GM18951 (cell line): ENCODE data around the gene ACVR1C.
"Not testable (repeated sequence)": the region's sequence is repeated elsewhere in the genome, so short reads cannot be mapped to it uniquely, and the experiment has no call there.

Source experiments
- POLR2A ChIP-seq: IDR thresholded peaks from 4 replicates; pipeline ENCODE4 v1.6.1; 2011; ENCODE audit warnings: mild to moderate bottlenecking; ENCODE audit not compliant: insufficient read length, insufficient read depth; ENCODE audit errors: extremely low read depth
- in situ Hi-C: fragments of 300-500 bp; cut with MboI; formaldehyde crosslinking; loops from one replicate; pipeline ENCODE4 v1.12.0; 2022; ENCODE audit warnings: low sequenced_read_pairs, mixed read lengths, inconsistent platforms; ENCODE audit not compliant: unreplicated experiment

The ACVR1C gene

DNA sequence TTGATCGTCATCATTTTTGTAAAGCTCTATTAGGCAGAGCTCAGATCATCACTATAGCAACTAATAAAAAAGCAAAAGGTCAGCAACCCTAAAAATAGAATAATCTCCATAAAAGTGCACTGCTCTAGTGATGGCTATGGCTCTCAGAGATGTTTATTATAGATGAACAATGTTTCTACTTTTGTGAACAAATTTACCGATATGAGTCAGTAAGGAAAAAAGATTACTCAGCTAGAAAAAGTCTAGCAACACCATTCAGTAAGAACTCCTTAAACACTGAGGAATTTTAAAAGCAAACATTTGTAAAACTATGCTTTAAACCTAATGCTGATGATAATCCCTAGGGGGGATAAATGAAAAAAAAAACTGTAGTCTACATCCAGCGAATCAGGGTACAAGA lies 69.6 kb downstream of the ACVR1C start:
- no peak for TF ChIP-seq POLR2A
- in situ Hi-C loops = no loop called here

- in situ Hi-C loops = no loop called here
- TF ChIP-seq POLR2A = no peak
Observed at GRCh38 chr2:157557770-157558169, 70.9 kb downstream of the ACVR1C start.

- in situ Hi-C loops = no loop called here
- TF ChIP-seq POLR2A = no peak
Observed at GRCh38 chr2:157540102-157540501, 88.6 kb downstream of the ACVR1C start.

DNA sequence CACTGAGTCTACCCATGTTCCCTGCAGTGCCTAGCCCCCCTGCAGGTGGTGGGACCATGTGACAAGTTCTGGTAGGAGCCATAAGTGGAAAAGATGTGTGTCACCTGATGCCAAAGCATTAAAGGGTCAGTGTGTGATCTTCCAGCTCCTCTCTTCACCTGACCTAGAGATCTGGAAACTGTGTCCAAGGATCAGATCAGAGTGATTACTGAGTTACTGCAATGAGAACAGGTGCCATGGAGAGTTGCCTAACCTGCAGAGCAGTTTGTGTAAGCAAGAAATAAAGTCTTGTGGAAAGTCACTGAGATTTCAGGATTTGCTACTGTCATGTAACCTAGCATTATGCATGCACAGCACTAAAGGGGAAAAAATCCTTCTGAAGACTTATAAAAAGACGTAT lies 90.6 kb downstream of the ACVR1C start:
- TF ChIP-seq POLR2A = no peak
- in situ Hi-C loops = no loop called here

GRCh38 chr2:157536815-157537214 lies 91.8 kb downstream of the ACVR1C start:
- in situ Hi-C loops = no loop called here
- TF ChIP-seq POLR2A = no peak

GRCh38 chr2:157528963-157529751 lies 99.5 kb downstream of the ACVR1C start:
- in situ Hi-C loops = no loop called here
- no peak for TF ChIP-seq POLR2A

- in situ Hi-C loops = no loop called here
- no peak for TF ChIP-seq POLR2A
Observed at GRCh38 chr2:157526070-157526469, 102.6 kb downstream of the ACVR1C start.

- in situ Hi-C loops = no loop called here
- TF ChIP-seq POLR2A = no peak
Observed at GRCh38 chr2:157523270-157524247, 105.1 kb downstream of the ACVR1C start.

DNA sequence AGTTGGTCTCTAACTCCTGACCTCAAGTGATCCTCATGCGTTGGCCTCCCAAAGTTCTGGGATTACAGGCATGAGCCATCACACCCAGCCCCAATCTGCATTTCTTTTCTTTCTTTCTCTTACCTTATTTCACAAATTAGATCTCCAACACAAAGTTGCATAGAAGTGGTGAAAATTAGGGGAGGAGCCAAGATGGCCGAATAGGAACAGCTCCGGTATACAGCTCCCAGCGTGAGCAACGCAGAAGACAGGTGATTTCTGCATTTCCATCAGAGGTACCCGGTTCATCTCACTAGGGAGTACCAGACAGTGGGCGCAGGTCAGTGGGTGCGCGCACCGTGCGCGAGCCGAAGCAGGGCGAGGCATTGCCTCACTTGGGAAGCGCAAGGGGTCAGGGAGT lies 113.7 kb downstream of the ACVR1C start:
- in situ Hi-C loops = not testable (repeated sequence)

DNA sequence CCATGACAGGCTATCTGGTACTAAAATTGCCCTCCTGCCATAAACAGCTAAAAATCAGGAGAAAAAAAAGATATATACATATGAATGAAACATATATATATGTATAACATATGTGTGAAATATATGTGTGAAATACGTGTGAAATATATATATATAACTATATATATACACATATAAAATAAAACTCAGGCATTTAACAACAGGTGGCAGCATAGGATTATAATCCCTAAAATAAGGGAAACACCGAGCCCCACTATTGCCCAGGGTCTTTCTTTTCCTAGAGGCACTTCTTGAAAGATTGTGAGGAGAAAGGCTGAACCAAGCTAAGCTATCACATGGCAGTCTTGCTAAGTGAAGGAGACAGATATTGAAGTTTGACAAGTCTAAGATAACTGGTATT lies 118.9 kb downstream of the ACVR1C start:
- in situ Hi-C loops = no loop called here
- no peak for TF ChIP-seq POLR2A

DNA sequence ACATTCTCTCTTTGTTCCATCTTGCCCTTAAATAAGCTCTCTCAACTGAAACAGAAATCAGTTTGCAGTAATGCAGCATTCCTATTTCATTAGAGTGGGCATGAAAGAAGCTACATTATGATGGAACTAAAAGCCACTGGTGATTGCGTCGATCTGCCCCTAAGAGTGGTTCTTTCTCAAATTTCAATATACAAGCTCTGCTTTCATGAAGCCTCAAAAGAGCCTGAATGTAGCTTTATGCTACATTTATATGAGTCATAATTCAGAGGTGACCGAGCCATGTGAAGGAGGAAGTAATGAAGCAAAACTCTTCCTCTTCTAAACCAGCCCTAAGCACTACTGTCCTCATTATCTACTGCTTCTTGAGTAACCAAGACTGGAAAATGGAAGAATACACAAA lies 120.0 kb downstream of the ACVR1C start:
- in situ Hi-C loops = no loop called here
- no peak for TF ChIP-seq POLR2A

GRCh38 chr2:157506586-157506985 lies 122.1 kb downstream of the ACVR1C start:
- in situ Hi-C loops = no loop called here
- no peak for TF ChIP-seq POLR2A

GRCh38 chr2:157504623-157505022 lies 124.0 kb downstream of the ACVR1C start:
- TF ChIP-seq POLR2A = no peak
- in situ Hi-C loops = no loop called here

DNA sequence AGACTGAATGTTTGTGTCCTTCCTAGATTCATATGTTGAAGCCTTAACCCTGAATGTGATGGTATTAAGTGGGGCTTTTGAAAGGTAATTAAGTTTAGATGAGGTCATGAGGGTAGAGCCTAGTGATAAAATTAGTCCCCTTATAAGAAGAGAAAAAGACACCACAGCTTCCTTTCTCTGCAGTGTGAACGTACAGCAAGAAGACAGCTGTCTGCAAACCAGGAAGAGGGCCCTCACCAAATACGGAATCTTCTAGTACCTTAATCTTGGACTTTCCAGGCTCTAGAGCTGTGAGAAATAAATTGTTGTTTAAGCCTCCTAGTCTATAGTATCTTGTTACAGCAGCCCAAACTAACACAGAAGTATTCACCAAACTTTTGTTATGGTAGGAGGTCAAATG lies 127.6 kb downstream of the ACVR1C start:
- TF ChIP-seq POLR2A = no peak
- in situ Hi-C loops = no loop called here
